Osteoblast (primary cell): Measurements from ENCODE around the gene SEPHS1. TPM values are rescaled to one million over a fixed set of nuclear protein-coding genes. Genes with fewer than 3 reads are reported as not detected.

Experiments used
- DNase-seq: peaks from one replicate; pipeline ENCODE4 v3.0.0; 2011; ENCODE audit warnings: low spot score, mixed read lengths; ENCODE audit not compliant: insufficient read length; ENCODE audit errors: missing footprints
- H2AFZ ChIP-seq: 2 replicates; pipeline ENCODE4 v1.6.0; 2011; ENCODE audit warnings: mild to moderate bottlenecking, low read length
- H3K27ac ChIP-seq: 2 replicates; pipeline ENCODE4 v1.5.1; 2011; ENCODE audit warnings: mild to moderate bottlenecking, low read depth, low read length, moderate library complexity
- H3K27me3 ChIP-seq: 2 replicates; pipeline ENCODE4 v1.6.0; 2012; ENCODE audit warnings: mild to moderate bottlenecking, control low read depth, inconsistent platforms, low read length, moderate library complexity; ENCODE audit not compliant: insufficient read depth
- H3K36me3 ChIP-seq: 2 replicates; pipeline ENCODE4 v1.5.1; 2011; ENCODE audit warnings: mild to moderate bottlenecking, low read length, control low read depth, moderate library complexity; ENCODE audit not compliant: insufficient read depth
- H3K4me1 ChIP-seq: 2 replicates; pipeline ENCODE4 v1.5.1; 2011; ENCODE audit warnings: mild to moderate bottlenecking, low read length, control low read depth, moderate library complexity; ENCODE audit not compliant: insufficient read depth
- H3K4me2 ChIP-seq: 2 replicates; pipeline ENCODE4 v1.6.0; 2011; ENCODE audit warnings: mild to moderate bottlenecking, low read length; ENCODE audit not compliant: insufficient read depth
- H3K4me3 ChIP-seq: fragments of 200-600 bp; sonication (generic); 3 replicates; pipeline ENCODE4 v1.5.1; 2012; ENCODE audit warnings: mild to moderate bottlenecking, low read length, inconsistent platforms; ENCODE audit not compliant: insufficient read depth
- H3K79me2 ChIP-seq: 2 replicates; pipeline ENCODE4 v1.6.0; 2012; ENCODE audit warnings: mild to moderate bottlenecking, low read length, control low read depth, inconsistent platforms; ENCODE audit not compliant: insufficient read depth
- H3K9me3 ChIP-seq: 2 replicates; pipeline ENCODE4 v1.5.1; 2011; ENCODE audit warnings: low read depth, low read length, control low read depth
- H4K20me1 ChIP-seq: 2 replicates; pipeline ENCODE4 v1.6.0; 2012; ENCODE audit warnings: mild to moderate bottlenecking, low read length, control low read depth; ENCODE audit not compliant: insufficient read depth
- total RNA-seq: library from RNA; depleted of rRNA; stranded (reverse); fragments of >200 nt; gene quantifications from 2 replicates; pipeline ENCODE4 v1.2.3, GENCODE V29; 2012
- TF ChIP-seq, protein P1 (sequence below): IDR thresholded peaks from 2 replicates; pipeline ENCODE4 v1.5.1; 2011; ENCODE audit warnings: mild to moderate bottlenecking, low read depth, low read length, moderate library complexity; ENCODE audit errors: extremely low read depth

Gene SEPHS1
- total RNA-seq, 1 donor: 31.1 TPM

DNA sequence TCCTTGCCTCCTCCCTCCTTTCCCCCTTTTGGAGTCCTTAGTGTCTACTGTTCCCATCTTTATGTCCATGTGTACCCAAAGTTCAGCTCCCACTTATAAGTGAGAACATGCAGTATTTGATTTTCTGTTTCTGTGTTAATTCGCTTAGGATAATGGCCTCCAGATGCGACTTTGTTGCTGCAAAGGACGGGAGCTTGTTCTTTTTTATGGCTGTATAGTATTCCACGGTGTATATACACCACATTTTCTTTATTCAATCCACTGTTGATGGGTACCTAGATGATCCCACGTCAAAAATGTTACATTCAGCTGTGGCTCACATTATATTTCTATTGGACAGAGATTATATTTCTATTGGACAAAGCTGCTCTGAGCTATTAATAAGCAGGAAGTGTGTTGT is 24.4 kb upstream of the SEPHS1 start:
- no peaks in the 10 kb centered on the region for H3K79me2 ChIP-seq
- H2AFZ ChIP-seq: no peak overlapping the region
- no peak overlapping the region for H3K4me3 ChIP-seq
- H3K27ac ChIP-seq: no peak overlapping the region
- no peak for DNase-seq
- TF ChIP-seq, protein P1, sequence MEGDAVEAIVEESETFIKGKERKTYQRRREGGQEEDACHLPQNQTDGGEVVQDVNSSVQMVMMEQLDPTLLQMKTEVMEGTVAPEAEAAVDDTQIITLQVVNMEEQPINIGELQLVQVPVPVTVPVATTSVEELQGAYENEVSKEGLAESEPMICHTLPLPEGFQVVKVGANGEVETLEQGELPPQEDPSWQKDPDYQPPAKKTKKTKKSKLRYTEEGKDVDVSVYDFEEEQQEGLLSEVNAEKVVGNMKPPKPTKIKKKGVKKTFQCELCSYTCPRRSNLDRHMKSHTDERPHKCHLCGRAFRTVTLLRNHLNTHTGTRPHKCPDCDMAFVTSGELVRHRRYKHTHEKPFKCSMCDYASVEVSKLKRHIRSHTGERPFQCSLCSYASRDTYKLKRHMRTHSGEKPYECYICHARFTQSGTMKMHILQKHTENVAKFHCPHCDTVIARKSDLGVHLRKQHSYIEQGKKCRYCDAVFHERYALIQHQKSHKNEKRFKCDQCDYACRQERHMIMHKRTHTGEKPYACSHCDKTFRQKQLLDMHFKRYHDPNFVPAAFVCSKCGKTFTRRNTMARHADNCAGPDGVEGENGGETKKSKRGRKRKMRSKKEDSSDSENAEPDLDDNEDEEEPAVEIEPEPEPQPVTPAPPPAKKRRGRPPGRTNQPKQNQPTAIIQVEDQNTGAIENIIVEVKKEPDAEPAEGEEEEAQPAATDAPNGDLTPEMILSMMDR: no peak
- H4K20me1 ChIP-seq: no peaks in the 10 kb centered on the region
- no peaks in the 10 kb centered on the region for H3K9me3 ChIP-seq
- peaks cover 15% of the 10 kb centered on the region for H3K27me3 ChIP-seq
- H3K4me2 ChIP-seq: no peak overlapping the region
- no peaks in the 10 kb centered on the region for H3K4me1 ChIP-seq
- H3K36me3 ChIP-seq: no peaks in the 10 kb centered on the region

DNA sequence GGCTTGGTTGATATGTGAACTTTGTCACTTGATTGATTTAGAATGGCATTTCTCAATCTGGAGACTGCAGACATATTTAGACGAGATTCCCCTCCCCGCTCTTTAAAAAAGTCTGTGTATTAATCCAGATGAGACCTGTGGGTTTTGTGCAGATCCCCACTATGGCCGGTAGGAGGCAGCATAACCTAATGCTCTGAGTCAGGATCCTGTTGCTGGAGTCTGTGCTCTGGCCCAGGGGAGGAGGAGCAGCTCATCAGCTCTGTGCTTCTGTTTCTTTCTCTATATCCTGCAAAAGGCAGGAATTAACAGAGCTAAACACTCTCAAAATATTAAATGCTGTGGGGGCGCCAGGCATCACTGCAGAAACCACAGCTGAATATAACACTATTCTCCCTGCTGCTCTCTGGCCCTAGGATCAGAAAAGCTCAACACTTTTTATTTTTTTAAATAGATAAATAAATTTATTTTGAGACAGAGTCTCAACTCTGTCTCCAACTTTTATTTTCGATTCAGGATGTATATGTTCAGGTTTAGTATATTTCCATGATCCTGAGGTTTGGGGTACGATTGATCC is 23.9 kb upstream of the SEPHS1 start:
- H3K27me3 ChIP-seq: peaks cover 15% of the 10 kb centered on the region
- no peak overlapping the region for H3K27ac ChIP-seq
- H3K4me2 ChIP-seq: no peak overlapping the region
- H3K79me2 ChIP-seq: no peaks in the 10 kb centered on the region
- peak; percentile 95 for DNase-seq
- no peak overlapping the region for H3K4me3 ChIP-seq
- no peak overlapping the region for H2AFZ ChIP-seq
- no peaks in the 10 kb centered on the region for H3K9me3 ChIP-seq
- no peaks in the 10 kb centered on the region for H3K4me1 ChIP-seq
- TF ChIP-seq, protein P1: peak; percentile 99
- H3K36me3 ChIP-seq: no peaks in the 10 kb centered on the region
- H4K20me1 ChIP-seq: no peaks in the 10 kb centered on the region

DNA sequence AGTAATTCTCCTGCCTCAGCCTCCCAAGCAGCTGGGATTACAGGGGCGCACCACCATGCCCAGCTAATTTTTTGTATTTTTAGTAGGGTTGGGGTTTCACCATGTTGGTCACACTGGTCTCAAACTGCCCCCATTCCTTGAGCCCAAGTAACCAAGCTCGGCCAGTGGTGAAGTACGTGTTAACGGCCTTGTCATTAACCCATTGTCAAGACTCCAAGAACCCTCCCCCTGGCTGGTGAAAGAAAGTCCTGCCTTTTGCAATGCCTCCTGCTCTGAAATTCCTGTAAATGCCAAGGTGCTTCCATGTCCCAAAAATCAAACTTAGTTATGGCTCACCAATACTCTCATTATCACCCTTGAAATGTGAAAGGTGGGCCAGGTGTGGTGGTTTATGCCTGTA is 18.8 kb upstream of the SEPHS1 start:
- no peak overlapping the region for H3K4me3 ChIP-seq
- H3K27me3 ChIP-seq: no peaks in the 10 kb centered on the region
- no peaks in the 10 kb centered on the region for H3K36me3 ChIP-seq
- no peak overlapping the region for H3K27ac ChIP-seq
- no peaks in the 10 kb centered on the region for H3K9me3 ChIP-seq
- H3K4me1 ChIP-seq: no peaks in the 10 kb centered on the region
- no peak for DNase-seq
- no peaks in the 10 kb centered on the region for H3K79me2 ChIP-seq
- H3K4me2 ChIP-seq: no peak overlapping the region
- no peak overlapping the region for H2AFZ ChIP-seq
- TF ChIP-seq, protein P1: no peak
- H4K20me1 ChIP-seq: no peaks in the 10 kb centered on the region

DNA sequence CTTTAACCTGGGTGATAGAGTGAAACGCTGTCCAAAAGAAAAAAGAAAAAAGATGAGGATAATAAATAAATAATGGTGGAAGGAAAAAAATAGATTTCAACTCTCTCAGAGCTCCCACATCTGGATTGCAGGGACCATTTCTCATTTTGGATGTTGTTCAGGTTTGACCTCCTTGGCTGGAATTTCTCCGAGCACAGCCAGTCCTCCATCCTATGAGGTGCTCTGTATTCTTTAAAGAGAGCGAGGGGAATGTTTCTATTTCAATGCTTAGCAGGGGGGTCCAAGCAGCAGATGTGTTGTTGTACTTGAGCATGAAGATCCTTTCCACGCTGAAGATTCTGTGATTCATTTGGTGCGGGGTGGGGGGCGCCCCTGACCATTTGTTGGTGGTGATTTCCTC is 17.7 kb upstream of the SEPHS1 start:
- Histone ChIP-seq H3K27ac (no peak overlapping the region), H3K79me2 (no peaks in the 10 kb centered on the region), H2AFZ (no peak overlapping the region), H3K9me3 (no peaks in the 10 kb centered on the region), H4K20me1 (no peaks in the 10 kb centered on the region), H3K4me2 (no peak overlapping the region), H3K4me3 (no peak overlapping the region), H3K36me3 (no peaks in the 10 kb centered on the region), H3K27me3 (no peaks in the 10 kb centered on the region), H3K4me1 (no peaks in the 10 kb centered on the region)
- TF ChIP-seq, protein P1: no peak
- no peak for DNase-seq
